GM12872 (cell line): Measurements from ENCODE around the gene ASB1.

Source experiments
- TF ChIP-seq, protein P1 (sequence below): IDR thresholded peaks from 3 replicates; pipeline ENCODE4 v1.5.1; 2011; ENCODE audit warnings: low read depth, mild to moderate bottlenecking, low read length, moderate library complexity; ENCODE audit not compliant: insufficient read depth

Gene ASB1

DNA sequence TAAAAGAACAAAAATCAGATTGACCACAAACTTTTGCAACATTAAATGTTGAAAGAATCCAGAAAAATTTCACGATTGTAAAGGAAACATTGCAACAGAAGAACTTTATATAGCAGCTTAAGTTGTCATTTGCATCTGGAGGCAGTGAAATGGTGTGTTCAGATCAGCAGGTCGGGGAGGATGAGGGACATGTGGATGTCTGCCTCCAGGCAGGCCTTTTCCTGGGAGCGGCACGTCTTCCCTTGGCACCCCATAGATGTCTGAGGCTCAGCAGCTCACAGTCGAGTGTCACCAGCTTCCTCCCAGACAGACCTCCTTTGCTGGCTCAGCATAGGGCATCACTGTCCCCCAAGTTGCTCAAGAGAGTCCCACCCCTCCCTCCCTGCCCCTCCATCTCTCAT, 44.3 kb upstream of the ASB1 start:
- TF ChIP-seq, protein P1, sequence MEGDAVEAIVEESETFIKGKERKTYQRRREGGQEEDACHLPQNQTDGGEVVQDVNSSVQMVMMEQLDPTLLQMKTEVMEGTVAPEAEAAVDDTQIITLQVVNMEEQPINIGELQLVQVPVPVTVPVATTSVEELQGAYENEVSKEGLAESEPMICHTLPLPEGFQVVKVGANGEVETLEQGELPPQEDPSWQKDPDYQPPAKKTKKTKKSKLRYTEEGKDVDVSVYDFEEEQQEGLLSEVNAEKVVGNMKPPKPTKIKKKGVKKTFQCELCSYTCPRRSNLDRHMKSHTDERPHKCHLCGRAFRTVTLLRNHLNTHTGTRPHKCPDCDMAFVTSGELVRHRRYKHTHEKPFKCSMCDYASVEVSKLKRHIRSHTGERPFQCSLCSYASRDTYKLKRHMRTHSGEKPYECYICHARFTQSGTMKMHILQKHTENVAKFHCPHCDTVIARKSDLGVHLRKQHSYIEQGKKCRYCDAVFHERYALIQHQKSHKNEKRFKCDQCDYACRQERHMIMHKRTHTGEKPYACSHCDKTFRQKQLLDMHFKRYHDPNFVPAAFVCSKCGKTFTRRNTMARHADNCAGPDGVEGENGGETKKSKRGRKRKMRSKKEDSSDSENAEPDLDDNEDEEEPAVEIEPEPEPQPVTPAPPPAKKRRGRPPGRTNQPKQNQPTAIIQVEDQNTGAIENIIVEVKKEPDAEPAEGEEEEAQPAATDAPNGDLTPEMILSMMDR: no peak

DNA sequence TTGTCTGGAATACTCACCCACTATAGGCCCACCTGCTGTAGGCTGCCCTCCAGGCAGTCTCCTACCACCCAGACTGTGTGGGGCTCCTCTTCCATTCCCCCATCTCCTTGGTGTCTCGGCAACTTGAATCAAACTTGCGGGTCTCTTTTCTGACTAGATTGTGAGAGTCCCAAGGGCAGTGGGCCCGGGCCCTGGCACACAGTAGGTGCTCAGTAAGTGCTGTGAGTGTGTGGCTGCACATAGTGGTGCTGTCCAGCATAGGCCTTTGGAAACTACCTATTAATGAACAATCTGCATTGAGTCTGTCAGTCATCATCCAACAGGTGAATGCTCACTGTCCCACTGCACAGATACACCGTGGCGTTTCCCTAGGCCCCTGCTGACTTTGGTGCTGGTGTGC, 43.6 kb upstream of the ASB1 start:
- TF ChIP-seq, protein P1: no peak

DNA sequence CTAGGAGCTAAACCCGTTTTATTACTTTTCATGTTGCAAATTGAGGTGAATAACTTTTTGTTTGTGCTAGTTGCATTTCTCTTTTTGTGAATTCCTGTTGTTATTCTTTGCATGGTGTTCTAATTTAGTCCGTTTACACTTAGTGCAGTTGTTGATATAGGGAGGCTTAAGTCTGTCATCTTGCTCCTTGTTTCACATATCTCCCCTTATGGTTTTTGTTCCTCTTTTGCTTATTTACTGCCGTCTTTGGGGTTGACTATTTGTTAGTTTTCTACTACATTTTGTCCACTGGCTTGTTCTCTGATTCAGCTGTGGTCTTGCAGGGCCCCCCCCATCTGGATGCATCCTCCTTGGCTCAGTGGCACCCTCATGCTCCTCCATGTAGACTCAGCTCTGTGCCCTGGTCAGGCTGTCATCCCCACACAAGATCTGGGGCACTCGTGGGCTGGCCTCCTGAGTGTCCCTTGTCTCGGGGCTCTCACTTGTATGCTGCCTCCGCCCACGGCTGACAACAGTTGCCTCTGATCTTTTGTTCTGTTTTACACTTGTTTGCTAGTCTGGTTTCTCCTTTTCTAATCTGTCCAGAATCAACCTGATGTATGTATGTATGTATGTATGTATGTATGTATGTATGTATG, 42.9 kb upstream of the ASB1 start:
- TF ChIP-seq, protein P1: no peak

DNA sequence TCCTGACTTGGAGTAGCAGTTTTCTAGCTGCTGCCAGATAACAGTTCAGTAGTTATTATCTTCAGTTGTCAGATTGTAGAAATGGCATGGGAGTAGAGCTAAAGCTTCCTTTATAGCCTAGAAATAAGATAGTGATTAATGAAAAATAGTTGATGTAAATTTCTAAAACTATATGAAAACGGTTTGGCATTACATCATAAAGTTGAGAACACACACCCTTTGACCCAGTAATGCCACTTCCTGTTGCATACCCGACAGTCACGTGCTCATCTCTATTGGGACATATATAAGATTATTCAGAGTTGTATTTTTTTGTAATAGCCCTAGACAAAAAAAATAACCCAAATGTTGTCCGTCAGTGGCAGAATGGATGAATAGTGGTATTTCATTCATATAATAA, 39.4 kb upstream of the ASB1 start:
- TF ChIP-seq, protein P1: no peak

DNA sequence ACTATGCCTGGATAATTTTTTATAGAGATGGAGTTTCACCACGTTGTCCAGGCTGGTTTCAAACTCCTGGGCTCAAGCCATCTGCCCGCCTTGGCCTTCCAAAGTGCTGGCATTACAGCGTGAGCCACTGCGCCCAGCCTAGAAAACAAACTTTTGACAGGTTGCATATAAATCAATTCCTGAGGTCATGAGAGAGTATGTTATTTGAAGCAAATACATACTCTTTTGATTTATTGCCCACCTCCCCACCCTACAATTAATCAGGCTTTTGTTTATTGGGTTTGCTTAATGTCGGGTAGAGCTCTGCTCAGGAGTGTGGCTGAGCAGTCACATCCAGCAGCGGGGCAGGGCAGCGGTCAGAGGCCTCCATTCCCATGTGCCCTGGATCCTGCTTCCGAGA, 37.9 kb upstream of the ASB1 start:
- TF ChIP-seq, protein P1: no peak

DNA sequence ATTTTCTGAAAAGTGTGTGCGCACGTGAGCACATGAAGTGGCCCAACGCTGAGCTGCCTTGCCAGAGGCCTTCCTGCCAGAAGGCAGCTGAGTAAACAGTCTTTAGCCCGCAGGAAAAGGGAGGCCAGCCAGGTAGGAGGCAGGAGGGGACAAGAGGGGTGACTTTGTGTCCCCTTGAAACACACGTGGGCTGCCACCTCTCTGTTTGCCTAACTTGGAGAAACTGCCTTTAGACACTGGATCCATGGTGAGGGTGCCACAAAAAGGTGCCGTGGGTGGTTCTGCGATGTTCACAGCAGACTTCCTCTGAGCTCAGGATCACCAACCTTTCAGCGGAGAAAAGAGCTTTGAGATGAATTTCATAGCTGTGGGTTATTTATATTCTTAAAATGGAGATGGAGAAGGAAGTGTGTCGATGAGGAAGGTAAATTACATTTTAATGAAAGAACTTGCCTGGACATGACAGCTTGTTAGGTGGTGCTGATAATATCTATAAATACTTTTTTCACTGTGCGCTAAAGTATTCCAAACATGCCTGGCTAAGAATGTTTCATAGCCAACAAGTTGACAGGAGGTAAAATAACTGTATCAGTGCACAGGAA, 36.6 kb upstream of the ASB1 start:
- TF ChIP-seq, protein P1: no peak

DNA sequence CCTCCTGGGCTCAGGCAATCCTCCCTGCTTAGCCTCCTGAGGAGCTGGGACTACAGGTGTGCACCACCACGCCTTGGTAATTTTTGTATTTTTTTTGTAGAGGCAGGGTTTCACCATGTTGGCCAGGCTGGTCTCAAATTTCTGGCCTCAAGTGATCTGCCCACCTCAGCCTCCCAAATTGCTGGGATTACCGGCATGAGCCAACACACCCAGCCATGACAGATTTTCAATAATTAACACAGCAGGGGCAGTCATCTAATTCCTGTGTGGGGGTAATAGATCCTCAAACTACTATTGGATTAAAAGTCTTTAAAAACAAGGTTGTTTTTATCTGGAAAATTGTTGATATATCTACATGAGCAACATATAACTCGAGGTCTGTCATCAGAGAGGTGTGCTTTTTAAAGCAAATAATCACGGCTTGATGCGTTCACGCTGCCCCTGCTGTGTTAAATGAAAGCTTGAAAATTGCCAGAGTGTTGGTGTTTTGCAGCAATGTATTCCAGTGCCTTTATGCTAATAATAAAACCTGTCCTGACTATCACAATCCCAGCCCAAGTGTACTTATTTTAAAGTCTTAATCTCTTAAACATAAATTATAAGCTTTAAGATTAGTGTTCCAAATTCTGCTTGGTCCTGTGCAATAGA, 35.6 kb upstream of the ASB1 start:
- TF ChIP-seq, protein P1: no peak
